ENCODE data around the gene HLX. TPM values are rescaled to one million over a fixed set of nuclear protein-coding genes. Genes with fewer than 3 reads are reported as not detected.

Gene HLX
- total and polyA plus RNA-seq, 2 of the 13 experiments (the other 11 are each of a cell fraction or from before 2014, with no cell fraction given) = 0.30 to 0.35 TPM

DNA sequence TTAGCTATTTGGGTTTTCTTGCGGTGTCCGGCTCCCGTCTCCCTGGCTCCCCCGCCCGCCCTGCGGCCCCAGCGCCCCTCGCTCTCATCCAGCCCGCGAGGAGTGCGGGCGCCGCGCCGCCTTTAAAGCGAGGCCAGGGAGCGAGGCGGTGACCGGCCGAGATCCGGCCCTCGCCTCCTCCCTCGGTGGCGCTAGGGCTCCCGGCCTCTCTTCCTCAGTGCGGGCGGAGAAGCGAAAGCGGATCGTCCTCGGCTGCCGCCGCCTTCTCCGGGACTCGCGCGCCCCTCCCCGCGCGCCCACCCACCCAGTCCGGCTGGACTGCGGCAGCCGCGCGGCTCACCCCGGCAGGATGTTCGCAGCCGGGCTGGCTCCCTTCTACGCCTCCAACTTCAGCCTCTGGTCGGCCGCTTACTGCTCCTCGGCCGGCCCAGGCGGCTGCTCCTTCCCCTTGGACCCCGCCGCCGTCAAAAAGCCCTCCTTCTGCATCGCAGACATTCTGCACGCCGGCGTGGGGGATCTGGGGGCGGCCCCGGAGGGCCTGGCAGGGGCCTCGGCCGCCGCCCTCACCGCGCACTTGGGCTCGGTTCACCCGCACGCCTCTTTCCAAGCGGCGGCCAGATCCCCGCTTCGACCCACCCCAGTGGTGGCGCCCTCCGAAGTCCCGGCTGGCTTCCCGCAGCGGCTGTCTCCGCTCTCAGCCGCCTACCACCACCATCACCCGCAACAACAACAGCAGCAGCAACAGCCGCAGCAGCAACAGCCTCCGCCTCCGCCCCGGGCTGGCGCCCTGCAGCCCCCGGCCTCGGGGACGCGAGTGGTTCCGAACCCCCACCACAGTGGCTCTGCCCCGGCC is 492 bp downstream of the HLX start (continued):
- TF ChIP-seq, protein P1, sequence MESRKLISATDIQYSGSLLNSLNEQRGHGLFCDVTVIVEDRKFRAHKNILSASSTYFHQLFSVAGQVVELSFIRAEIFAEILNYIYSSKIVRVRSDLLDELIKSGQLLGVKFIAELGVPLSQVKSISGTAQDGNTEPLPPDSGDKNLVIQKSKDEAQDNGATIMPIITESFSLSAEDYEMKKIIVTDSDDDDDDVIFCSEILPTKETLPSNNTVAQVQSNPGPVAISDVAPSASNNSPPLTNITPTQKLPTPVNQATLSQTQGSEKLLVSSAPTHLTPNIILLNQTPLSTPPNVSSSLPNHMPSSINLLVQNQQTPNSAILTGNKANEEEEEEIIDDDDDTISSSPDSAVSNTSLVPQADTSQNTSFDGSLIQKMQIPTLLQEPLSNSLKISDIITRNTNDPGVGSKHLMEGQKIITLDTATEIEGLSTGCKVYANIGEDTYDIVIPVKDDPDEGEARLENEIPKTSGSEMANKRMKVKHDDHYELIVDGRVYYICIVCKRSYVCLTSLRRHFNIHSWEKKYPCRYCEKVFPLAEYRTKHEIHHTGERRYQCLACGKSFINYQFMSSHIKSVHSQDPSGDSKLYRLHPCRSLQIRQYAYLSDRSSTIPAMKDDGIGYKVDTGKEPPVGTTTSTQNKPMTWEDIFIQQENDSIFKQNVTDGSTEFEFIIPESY (CRISPR knock-in tag; IDR thresholded peaks at IDR 0.05) = peak; percentile 99
- TF ChIP-seq ZNF33A (CRISPR knock-in tag; IDR thresholded peaks at IDR 0.05; ENCODE audit: borderline replicate concordance) (no peak), HOXA3 (CRISPR knock-in tag; IDR thresholded peaks at IDR 0.05) (no peak), ATF7-NPFF (CRISPR knock-in tag; IDR thresholded peaks at IDR 0.05; ENCODE audit: low read depth) (no peak), FOXK2 (IDR thresholded peaks at IDR 0.05) (no peak), KLF6 (CRISPR knock-in tag; IDR thresholded peaks at IDR 0.05) (no peak), JARID2 (CRISPR knock-in tag; IDR thresholded peaks at IDR 0.05; ENCODE audit: insufficient replicate concordance) (no peak), LCORL (IDR thresholded peaks at IDR 0.05) (no peak), LCORL (CRISPR knock-in tag; IDR thresholded peaks at IDR 0.05) (0 out of 2 replicates have a peak, but pooled peaks have one; percentile 22), SUZ12 (IDR thresholded peaks at IDR 0.05; ENCODE audit: low read depth, low read length) (no peak), ISL2 (CRISPR knock-in tag; IDR thresholded peaks at IDR 0.05) (no peak), PHF20 (CRISPR knock-in tag; IDR thresholded peaks at IDR 0.05) (no peak), ZNF672 (CRISPR knock-in tag; IDR thresholded peaks at IDR 0.05) (no peak), SKI (IDR thresholded peaks at IDR 0.05; ENCODE audit: partially characterized antibody) (no peak), NFYB (CRISPR knock-in tag; IDR thresholded peaks at IDR 0.05) (no peak), ZNF234 (CRISPR knock-in tag; conservative IDR thresholded peaks at IDR 0.05) (no peak)
- TF ChIP-seq, protein P2, sequence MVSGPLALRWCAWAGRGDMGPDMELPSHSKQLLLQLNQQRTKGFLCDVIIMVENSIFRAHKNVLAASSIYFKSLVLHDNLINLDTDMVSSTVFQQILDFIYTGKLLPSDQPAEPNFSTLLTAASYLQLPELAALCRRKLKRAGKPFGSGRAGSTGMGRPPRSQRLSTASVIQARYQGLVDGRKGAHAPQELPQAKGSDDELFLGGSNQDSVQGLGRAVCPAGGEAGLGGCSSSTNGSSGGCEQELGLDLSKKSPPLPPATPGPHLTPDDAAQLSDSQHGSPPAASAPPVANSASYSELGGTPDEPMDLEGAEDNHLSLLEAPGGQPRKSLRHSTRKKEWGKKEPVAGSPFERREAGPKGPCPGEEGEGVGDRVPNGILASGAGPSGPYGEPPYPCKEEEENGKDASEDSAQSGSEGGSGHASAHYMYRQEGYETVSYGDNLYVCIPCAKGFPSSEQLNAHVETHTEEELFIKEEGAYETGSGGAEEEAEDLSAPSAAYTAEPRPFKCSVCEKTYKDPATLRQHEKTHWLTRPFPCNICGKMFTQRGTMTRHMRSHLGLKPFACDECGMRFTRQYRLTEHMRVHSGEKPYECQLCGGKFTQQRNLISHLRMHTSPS (CRISPR knock-in tag; IDR thresholded peaks at IDR 0.05; ENCODE audit: low read depth) = no peak
- TF ChIP-seq, protein P3, sequence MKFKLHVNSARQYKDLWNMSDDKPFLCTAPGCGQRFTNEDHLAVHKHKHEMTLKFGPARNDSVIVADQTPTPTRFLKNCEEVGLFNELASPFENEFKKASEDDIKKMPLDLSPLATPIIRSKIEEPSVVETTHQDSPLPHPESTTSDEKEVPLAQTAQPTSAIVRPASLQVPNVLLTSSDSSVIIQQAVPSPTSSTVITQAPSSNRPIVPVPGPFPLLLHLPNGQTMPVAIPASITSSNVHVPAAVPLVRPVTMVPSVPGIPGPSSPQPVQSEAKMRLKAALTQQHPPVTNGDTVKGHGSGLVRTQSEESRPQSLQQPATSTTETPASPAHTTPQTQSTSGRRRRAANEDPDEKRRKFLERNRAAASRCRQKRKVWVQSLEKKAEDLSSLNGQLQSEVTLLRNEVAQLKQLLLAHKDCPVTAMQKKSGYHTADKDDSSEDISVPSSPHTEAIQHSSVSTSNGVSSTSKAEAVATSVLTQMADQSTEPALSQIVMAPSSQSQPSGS (CRISPR knock-in tag; IDR thresholded peaks at IDR 0.05) = no peak
- TF ChIP-seq, protein P4, sequence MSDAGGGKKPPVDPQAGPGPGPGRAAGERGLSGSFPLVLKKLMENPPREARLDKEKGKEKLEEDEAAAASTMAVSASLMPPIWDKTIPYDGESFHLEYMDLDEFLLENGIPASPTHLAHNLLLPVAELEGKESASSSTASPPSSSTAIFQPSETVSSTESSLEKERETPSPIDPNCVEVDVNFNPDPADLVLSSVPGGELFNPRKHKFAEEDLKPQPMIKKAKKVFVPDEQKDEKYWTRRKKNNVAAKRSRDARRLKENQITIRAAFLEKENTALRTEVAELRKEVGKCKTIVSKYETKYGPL (CRISPR knock-in tag; IDR thresholded peaks at IDR 0.05) = no peak
- TF ChIP-seq, protein P5, sequence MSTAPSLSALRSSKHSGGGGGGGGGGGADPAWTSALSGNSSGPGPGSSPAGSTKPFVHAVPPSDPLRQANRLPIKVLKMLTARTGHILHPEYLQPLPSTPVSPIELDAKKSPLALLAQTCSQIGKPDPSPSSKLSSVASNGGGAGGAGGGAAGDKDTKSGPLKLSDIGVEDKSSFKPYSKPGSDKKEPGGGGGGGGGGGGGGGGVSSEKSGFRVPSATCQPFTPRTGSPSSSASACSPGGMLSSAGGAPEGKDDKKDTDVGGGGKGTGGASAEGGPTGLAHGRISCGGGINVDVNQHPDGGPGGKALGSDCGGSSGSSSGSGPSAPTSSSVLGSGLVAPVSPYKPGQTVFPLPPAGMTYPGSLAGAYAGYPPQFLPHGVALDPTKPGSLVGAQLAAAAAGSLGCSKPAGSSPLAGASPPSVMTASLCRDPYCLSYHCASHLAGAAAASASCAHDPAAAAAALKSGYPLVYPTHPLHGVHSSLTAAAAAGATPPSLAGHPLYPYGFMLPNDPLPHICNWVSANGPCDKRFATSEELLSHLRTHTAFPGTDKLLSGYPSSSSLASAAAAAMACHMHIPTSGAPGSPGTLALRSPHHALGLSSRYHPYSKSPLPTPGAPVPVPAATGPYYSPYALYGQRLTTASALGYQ (CRISPR knock-in tag; IDR thresholded peaks at IDR 0.05) = no peak
- TF ChIP-seq, protein P6, sequence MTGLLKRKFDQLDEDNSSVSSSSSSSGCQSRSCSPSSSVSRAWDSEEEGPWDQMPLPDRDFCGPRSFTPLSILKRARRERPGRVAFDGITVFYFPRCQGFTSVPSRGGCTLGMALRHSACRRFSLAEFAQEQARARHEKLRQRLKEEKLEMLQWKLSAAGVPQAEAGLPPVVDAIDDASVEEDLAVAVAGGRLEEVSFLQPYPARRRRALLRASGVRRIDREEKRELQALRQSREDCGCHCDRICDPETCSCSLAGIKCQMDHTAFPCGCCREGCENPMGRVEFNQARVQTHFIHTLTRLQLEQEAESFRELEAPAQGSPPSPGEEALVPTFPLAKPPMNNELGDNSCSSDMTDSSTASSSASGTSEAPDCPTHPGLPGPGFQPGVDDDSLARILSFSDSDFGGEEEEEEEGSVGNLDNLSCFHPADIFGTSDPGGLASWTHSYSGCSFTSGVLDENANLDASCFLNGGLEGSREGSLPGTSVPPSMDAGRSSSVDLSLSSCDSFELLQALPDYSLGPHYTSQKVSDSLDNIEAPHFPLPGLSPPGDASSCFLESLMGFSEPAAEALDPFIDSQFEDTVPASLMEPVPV (CRISPR knock-in tag; IDR thresholded peaks at IDR 0.05) = no peak

Data from HepG2 (cell line).